ENCODE results near the gene KCNC1.

Gene KCNC1

GRCh38 chr11:17750013-17750800 is 15.6 kb downstream of the KCNC1 start:
- H3K9me3 Mint-ChIP-seq, result no peaks in the 10 kb centered on the region
- H3K27me3 Mint-ChIP-seq (ENCODE audit: low read depth), result peaks cover 5% of the 10 kb centered on the region
- H3K27ac Mint-ChIP-seq, result no peak overlapping the region
- H3K36me3 Mint-ChIP-seq (ENCODE audit: low read depth), result no peaks in the 10 kb centered on the region
- no peaks in the 10 kb centered on the region for H3K4me1 Mint-ChIP-seq (ENCODE audit: low read depth)
- no peak overlapping the region for H3K4me3 Mint-ChIP-seq

GRCh38 chr11:17750801-17751165 is 16.2 kb downstream of the KCNC1 start:
- Mint-ChIP-seq H3K4me3 (no peak overlapping the region), H3K9me3 (no peaks in the 10 kb centered on the region), H3K27ac (no peak overlapping the region), H3K4me1 (ENCODE audit: low read depth) (no peaks in the 10 kb centered on the region), H3K27me3 (ENCODE audit: low read depth) (peaks cover 6% of the 10 kb centered on the region), H3K36me3 (ENCODE audit: low read depth) (no peaks in the 10 kb centered on the region)

- Mint-ChIP-seq H3K36me3 (ENCODE audit: low read depth) (no peaks in the 10 kb centered on the region), H3K4me1 (ENCODE audit: low read depth) (no peaks in the 10 kb centered on the region), H3K4me3 (no peak overlapping the region), H3K27me3 (ENCODE audit: low read depth) (peaks cover 6% of the 10 kb centered on the region), H3K27ac (no peak overlapping the region), H3K9me3 (no peaks in the 10 kb centered on the region)
Observed at GRCh38 chr11:17751558-17751957, 17.0 kb downstream of the KCNC1 start.

DNA sequence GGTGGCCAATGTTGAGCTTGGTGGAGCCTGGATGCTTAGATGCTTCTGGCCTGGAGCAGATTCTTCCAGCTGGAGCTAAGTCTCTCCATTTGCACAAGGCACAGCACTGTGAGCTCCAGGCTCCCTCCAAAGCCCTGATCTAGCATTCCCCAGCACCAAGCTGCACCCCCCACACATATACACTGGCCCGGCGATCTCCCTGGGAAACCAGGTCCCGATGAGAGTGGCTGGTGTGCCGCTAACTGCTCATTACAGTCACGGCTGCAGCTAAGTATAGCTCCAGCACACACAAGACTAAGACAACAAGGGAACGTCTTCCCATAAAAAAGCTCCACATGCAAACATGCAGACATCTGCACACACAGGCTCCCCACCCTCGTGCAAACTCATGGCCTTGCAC is 17.6 kb downstream of the KCNC1 start:
- Mint-ChIP-seq H3K27me3 (ENCODE audit: low read depth) (peaks cover 6% of the 10 kb centered on the region), H3K27ac (no peak overlapping the region), H3K9me3 (no peaks in the 10 kb centered on the region), H3K36me3 (ENCODE audit: low read depth) (no peaks in the 10 kb centered on the region), H3K4me1 (ENCODE audit: low read depth) (no peaks in the 10 kb centered on the region), H3K4me3 (no peak overlapping the region)

DNA sequence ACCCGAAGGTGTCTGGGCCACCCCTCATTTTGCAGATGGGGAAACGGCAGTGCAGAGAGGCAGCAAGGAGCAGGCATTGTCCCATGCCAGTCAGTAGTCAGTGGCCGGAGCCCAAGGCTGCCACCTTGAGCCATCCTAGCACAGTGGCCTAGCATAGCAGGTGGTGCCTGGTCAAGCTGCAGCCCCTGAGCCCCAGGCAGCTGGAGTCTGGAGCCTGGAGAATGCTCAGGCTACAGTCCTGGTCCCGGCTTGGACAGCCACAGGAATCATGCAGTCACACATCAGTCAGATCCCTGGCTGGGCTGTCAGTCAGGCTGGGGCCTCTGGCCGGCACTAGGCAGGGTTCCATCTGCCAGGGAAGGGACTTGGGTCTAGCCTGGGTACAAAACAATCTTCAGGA is 18.6 kb downstream of the KCNC1 start:
- no peaks in the 10 kb centered on the region for H3K36me3 Mint-ChIP-seq (ENCODE audit: low read depth)
- H3K4me3 Mint-ChIP-seq, result no peak overlapping the region
- H3K9me3 Mint-ChIP-seq, result no peaks in the 10 kb centered on the region
- H3K27ac Mint-ChIP-seq, result no peak overlapping the region
- H3K4me1 Mint-ChIP-seq (ENCODE audit: low read depth), result no peaks in the 10 kb centered on the region
- H3K27me3 Mint-ChIP-seq (ENCODE audit: low read depth), result peaks cover 8% of the 10 kb centered on the region

DNA sequence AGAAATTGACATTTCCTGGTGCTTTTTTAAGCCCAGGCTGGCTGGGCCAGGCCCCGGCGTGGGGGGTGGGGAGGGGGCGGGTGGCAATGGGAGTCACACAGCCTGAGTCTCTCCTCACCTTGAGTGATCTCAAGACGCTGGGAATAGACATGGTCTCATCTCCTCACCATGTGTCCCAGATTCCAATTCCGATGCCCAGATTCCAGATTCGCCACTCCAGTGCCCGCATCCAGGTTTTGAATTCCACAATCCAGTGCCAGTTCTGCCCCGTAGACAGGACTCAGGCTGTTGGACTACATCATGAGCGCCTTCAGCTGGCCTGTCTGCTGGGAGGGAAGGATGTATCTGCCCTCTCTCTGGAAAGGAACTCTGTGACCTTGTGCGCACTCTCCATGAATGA is 19.1 kb downstream of the KCNC1 start:
- Mint-ChIP-seq H3K36me3 (ENCODE audit: low read depth) (no peaks in the 10 kb centered on the region), H3K4me3 (no peak overlapping the region), H3K27me3 (ENCODE audit: low read depth) (peaks cover 11% of the 10 kb centered on the region), H3K27ac (no peak overlapping the region), H3K9me3 (no peaks in the 10 kb centered on the region), H3K4me1 (ENCODE audit: low read depth) (no peaks in the 10 kb centered on the region)

DNA sequence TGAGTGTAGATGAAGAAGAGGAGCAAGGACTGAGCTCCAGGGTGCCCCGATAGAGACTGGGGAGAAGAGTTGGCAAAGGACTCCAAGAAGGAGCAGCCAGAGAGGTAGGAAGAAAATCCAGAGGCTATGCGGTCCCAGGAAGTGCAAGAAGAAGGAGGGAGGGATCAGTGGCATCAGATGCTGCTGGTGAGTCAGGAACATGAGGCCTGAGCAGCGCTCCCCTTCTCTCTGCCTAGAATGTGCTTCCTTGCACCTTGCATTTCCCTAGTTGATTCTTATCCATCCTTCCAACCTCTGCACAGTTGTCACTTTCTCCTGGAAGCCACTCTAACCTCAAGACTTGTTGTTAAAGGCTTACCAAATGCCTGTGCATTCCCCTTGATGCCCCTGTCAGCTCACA is 21.3 kb downstream of the KCNC1 start:
- H3K36me3 Mint-ChIP-seq (ENCODE audit: low read depth), result no peaks in the 10 kb centered on the region
- peaks cover 17% of the 10 kb centered on the region for H3K27me3 Mint-ChIP-seq (ENCODE audit: low read depth)
- no peak overlapping the region for H3K4me3 Mint-ChIP-seq
- H3K9me3 Mint-ChIP-seq, result no peaks in the 10 kb centered on the region
- H3K27ac Mint-ChIP-seq, result no peak overlapping the region
- H3K4me1 Mint-ChIP-seq (ENCODE audit: low read depth), result no peaks in the 10 kb centered on the region

GRCh38 chr11:17760102-17761029 is 25.8 kb downstream of the KCNC1 start:
- H3K4me3 Mint-ChIP-seq, result no peak overlapping the region
- H3K27ac Mint-ChIP-seq, result no peak overlapping the region
- peaks cover 11% of the 10 kb centered on the region for H3K27me3 Mint-ChIP-seq (ENCODE audit: low read depth)
- H3K9me3 Mint-ChIP-seq, result no peaks in the 10 kb centered on the region
- no peaks in the 10 kb centered on the region for H3K36me3 Mint-ChIP-seq (ENCODE audit: low read depth)
- no peaks in the 10 kb centered on the region for H3K4me1 Mint-ChIP-seq (ENCODE audit: low read depth)

GRCh38 chr11:17762309-17762974 is 27.9 kb downstream of the KCNC1 start:
- Mint-ChIP-seq H3K36me3 (ENCODE audit: low read depth) (no peaks in the 10 kb centered on the region), H3K9me3 (no peaks in the 10 kb centered on the region), H3K4me3 (no peak overlapping the region), H3K27ac (no peak overlapping the region), H3K27me3 (ENCODE audit: low read depth) (peaks cover 11% of the 10 kb centered on the region), H3K4me1 (ENCODE audit: low read depth) (no peaks in the 10 kb centered on the region)

DNA sequence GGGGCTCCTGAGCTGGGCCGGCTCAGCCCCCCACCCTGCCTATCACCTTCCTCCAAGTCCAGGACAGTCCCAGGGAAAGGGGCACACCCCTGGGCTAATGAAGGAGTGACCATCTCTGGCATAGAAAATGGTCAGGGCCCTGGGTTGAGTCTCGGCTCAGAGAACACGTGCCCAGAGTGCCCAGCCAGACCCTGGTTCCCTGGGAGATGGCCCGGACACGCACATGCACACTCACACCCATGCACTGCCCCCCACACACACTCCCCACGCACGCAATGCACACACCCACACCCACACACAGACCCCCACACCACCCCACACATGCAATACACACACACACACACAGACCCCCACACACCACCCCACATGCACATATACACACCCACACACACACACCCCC is 28.7 kb downstream of the KCNC1 start:
- H3K27me3 Mint-ChIP-seq (ENCODE audit: low read depth), result peaks cover 9% of the 10 kb centered on the region
- no peaks in the 10 kb centered on the region for H3K36me3 Mint-ChIP-seq (ENCODE audit: low read depth)
- no peaks in the 10 kb centered on the region for H3K4me1 Mint-ChIP-seq (ENCODE audit: low read depth)
- no peak overlapping the region for H3K4me3 Mint-ChIP-seq
- no peak overlapping the region for H3K27ac Mint-ChIP-seq
- no peaks in the 10 kb centered on the region for H3K9me3 Mint-ChIP-seq

- no peaks in the 10 kb centered on the region for H3K36me3 Mint-ChIP-seq (ENCODE audit: low read depth)
- no peak overlapping the region for H3K27ac Mint-ChIP-seq
- H3K9me3 Mint-ChIP-seq, result no peaks in the 10 kb centered on the region
- H3K4me3 Mint-ChIP-seq, result no peak overlapping the region
- H3K27me3 Mint-ChIP-seq (ENCODE audit: low read depth), result peaks cover 6% of the 10 kb centered on the region
- no peaks in the 10 kb centered on the region for H3K4me1 Mint-ChIP-seq (ENCODE audit: low read depth)
Observed at GRCh38 chr11:17763703-17764102, 29.1 kb downstream of the KCNC1 start.

DNA sequence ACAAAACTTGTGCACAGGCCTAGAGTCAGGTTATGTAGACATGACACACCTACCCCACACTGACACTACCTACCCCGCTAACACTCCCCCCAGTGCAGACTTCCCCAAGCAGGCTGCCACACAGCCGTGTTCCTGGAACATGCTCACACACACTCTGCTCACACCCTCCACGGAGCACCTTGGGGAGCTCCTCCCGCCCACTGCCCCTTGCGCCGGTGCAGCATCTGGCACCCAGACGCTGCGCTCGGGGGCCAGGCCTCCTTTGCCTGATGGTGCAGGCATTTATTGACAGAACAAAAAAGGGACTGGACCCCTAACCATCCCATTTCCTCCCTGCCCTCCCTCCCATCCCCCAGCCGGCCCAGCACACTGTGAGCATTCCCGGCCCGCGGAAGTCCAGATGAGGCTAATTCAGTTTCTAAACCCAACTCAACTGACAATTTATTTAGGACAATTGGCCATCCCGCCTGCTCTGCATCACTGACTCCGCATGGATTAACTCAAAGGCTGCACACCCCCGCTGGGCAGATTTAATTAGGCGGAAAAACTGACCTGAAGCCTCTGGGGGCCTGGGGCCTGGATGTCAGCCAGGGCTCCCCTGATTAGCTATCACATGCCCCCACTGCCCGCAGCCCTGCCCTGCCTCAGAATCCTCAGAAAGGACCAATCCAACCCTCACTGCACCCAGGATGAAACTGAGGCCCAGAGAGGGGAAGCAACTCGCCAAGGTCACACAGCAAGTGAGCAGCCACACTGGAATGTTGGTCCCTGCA is 30.1 kb downstream of the KCNC1 start:
- H3K27me3 Mint-ChIP-seq (ENCODE audit: low read depth), result no peaks in the 10 kb centered on the region
- no peaks in the 10 kb centered on the region for H3K36me3 Mint-ChIP-seq (ENCODE audit: low read depth)
- no peaks in the 10 kb centered on the region for H3K4me1 Mint-ChIP-seq (ENCODE audit: low read depth)
- H3K4me3 Mint-ChIP-seq, result no peak overlapping the region
- H3K27ac Mint-ChIP-seq, result no peak overlapping the region
- no peaks in the 10 kb centered on the region for H3K9me3 Mint-ChIP-seq

DNA sequence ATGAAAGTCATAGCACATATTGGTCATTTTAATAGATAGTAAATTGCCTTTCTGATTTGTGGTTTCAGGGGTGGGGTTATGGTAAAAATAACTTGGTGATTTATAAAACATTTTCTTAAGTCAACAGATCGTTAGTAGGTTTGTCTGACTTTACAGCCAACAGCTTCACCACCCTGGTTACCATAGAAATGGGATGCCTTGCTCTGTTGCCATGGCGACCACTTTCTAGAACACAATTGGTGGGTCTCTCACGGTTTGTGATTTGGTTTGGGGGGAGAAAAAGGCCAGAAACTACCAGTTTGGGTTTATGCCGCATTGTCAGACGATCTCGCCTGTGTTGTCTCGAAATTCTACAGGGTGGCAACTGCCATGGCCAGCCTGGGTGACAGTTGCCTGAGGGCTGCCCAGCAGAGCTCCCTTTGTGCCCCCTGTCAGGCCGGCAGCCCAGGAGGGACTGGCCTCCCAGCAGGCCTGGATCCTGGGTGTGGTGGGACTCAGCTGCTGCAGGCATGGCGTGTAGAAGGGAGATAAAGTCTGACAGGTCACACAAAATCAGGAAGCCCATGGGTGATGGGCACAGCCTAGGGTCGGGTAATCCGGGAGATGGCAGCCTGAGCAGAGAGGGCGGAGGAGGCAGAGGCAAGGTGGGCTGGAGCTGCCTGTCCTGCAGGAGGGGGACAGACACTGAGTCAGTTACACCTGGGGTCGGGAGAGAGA is 30.9 kb downstream of the KCNC1 start:
- Mint-ChIP-seq H3K36me3 (ENCODE audit: low read depth) (no peaks in the 10 kb centered on the region), H3K27me3 (ENCODE audit: low read depth) (no peaks in the 10 kb centered on the region), H3K27ac (no peak overlapping the region), H3K4me1 (ENCODE audit: low read depth) (no peaks in the 10 kb centered on the region), H3K9me3 (no peaks in the 10 kb centered on the region), H3K4me3 (no peak overlapping the region)

GRCh38 chr11:17766073-17766359 is 31.4 kb downstream of the KCNC1 start:
- Mint-ChIP-seq H3K36me3 (ENCODE audit: low read depth) (no peaks in the 10 kb centered on the region), H3K4me1 (ENCODE audit: low read depth) (no peaks in the 10 kb centered on the region), H3K9me3 (no peaks in the 10 kb centered on the region), H3K27ac (no peak overlapping the region), H3K4me3 (no peak overlapping the region), H3K27me3 (ENCODE audit: low read depth) (no peaks in the 10 kb centered on the region)

Data from T-helper 1 cell treated with Interleukin-12 subunit alpha and Interleukin-12 subunit beta and Interleukin-4 antibody, amounts not matched to agents 30 μg/mL and 1 μg/mL, for 36 hours (primary cell).